GM19193 (cell line): Measurements from ENCODE around the gene NLRC5.

Experiments used
- POLR2A ChIP-seq: IDR thresholded peaks from 4 replicates; pipeline ENCODE4 v1.6.1; 2011; ENCODE audit not compliant: insufficient read depth, insufficient read length; ENCODE audit errors: extremely low read depth

The NLRC5 gene

DNA sequence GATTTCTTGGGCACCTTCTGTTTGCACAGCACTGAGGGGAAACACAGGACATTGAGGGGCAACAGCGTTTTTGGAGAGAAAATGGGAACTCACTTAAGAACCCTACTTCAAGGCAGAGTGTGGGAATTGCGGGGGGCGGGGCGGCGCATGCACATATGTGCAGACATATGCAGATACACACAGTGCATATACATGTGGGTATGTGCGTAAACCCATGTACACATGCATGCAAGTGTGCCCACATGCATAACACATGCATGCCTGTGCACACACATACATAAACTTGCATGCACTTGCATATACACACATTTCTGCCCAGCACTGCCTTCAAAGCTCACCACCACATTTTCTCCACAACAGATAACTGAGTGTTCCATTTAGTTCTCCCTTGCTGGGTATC is 32.4 kb downstream of the NLRC5 start:
- TF ChIP-seq POLR2A: no peak

DNA sequence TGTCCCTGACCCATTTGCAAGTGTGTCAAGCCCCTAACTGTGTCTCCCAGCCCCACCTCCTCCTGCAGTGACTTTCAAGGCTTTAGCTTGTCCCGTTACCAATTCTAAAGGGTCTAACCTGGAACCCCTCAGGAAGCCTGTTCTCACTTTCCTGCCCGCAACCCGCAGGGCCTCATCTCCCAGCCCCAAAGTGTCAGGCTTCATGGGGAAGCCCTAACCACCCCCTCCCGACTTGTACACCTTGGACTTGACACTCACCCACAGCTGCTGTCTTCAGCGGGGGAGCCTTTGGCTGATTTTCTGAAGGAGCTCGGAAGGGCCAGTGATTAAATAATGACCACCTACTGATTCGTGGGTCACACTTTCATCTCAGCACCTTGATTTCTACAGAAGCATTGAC is 33.1 kb downstream of the NLRC5 start:
- TF ChIP-seq POLR2A: no peak

DNA sequence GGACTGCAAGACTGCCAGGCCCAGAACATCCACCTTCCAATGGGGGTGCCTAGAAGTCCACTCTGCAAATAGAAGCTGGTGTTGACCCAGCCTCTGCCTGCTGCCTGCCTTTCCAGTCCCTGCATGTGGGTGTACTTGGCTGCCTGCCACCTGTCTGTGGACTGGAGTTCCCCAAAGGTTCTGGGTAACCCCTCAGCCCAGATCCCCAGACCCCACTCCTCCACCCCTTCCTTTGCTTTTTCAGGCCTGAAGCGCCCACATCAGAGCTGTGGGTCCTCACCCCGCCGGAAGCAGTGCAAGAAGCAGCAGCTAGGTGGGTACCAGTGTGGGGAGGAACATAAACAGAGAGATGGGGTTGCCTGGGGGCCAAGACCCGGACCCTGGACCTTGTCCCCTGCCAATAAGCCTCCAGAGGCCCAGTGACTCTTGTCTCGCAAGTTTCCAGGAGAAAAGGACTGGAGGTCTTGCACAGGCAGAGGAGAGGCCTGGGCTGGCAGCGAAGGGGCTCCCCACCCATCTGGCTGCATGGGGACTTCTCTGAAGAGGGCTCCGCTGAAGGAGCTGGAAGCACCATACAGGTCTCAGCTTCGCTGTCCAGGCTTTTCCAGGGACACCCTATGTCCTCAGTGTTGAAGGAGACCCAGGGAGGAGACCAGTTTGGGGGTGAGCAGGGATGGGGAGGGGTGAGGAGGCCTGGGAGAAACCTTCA is 34.3 kb downstream of the NLRC5 start:
- no peak for TF ChIP-seq POLR2A

DNA sequence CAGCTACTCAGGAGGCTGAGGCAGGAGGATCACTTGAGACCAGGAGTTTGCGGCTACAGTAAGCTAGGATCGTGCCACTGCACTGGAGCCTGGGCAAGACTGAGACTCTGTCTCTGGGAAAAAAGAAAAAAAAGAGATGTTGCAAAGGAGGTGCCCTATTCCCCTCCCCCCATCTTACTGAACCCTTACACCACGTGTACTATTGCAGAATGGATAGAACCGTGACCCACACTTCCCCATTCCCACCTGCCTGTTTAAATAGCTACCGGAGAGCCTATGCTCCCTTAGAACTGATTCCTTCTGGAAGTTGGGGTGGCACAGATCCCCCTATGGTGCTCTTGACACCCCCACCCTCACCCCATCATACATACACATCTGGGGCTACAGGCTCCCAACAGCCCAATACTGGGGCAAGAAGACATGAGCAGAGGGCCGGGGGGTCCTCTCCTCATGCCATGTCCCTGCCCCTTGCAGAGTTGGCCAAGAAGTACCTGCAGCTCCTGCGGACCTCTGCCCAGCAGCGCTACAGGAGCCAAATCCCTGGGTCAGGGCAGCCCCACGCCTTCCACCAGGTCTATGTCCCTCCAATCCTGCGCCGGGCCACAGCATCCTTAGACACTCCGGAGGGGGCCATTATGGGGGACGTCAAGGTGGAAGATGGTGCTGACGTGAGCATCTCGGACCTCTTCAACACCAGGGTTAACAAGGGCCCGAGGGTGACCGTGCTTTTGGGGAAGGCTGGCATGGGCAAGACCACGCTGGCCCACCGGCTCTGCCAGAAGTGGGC is 35.7 kb downstream of the NLRC5 start:
- no peak for TF ChIP-seq POLR2A

DNA sequence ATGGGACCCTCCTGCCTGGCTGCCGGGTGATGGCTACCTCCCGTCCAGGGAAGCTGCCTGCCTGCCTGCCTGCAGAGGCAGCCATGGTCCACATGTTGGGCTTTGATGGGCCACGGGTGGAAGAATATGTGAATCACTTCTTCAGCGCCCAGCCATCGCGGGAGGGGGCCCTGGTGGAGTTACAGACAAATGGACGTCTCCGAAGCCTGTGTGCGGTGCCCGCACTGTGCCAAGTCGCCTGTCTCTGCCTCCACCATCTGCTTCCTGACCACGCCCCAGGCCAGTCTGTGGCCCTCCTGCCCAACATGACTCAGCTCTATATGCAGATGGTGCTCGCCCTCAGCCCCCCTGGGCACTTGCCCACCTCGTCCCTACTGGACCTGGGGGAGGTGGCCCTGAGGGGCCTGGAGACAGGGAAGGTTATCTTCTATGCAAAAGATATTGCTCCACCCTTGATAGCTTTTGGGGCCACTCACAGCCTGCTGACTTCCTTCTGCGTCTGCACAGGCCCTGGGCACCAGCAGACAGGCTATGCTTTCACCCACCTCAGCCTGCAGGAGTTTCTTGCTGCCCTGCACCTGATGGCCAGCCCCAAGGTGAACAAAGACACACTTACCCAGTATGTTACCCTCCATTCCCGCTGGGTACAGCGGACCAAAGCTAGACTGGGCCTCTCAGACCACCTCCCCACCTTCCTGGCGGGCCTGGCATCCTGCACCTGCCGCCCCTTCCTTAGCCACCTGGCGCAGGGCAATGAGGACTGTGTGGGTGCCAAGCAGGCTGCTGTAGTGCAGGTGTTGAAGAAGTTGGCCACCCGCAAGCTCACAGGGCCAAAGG is 36.8 kb downstream of the NLRC5 start:
- no peak for TF ChIP-seq POLR2A

DNA sequence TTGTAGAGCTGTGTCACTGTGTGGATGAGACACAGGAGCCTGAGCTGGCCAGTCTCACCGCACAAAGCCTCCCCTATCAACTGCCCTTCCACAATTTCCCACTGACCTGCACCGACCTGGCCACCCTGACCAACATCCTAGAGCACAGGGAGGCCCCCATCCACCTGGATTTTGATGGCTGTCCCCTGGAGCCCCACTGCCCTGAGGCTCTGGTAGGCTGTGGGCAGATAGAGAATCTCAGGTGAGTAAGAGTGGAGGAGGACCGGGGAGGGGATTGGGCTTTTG is 37.4 kb downstream of the NLRC5 start:
- TF ChIP-seq POLR2A: peak; percentile 32

DNA sequence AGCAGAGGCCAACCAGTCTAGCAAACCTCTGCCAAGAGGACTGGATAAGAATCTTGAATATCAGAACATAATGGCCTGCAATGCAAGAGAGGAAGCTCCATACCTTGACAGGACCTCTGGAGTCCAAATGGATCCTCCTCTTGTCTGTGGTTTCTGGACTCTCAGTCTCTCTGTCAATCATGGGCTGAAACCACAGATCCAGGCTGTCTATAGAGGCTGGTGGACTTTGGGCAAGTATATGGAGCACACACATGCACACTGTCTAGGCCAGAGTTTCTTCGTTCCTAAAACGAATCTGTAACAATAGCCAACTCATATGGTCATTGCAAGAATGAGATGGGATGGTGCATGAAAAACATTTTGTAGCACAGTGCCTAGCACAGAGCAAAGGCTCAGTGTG is 37.7 kb downstream of the NLRC5 start:
- TF ChIP-seq POLR2A: no peak

DNA sequence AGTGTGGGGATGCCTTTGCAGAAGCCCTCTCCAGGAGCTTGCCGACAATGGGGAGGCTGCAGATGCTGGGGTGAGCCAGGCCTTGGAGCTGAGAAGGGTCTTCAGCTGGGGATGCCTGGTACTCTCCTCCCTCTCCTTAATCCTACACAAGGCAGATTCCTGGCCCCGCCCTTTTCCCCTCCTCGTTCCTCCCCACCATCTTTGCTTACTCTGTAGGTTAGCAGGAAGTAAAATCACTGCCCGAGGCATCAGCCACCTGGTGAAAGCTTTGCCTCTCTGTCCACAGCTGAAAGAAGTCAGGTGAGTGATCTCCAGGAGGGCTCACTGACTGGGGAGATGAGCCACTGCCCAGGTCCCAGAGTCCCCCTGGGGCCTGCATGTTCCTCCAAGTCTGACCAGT is 38.7 kb downstream of the NLRC5 start:
- no peak for TF ChIP-seq POLR2A

DNA sequence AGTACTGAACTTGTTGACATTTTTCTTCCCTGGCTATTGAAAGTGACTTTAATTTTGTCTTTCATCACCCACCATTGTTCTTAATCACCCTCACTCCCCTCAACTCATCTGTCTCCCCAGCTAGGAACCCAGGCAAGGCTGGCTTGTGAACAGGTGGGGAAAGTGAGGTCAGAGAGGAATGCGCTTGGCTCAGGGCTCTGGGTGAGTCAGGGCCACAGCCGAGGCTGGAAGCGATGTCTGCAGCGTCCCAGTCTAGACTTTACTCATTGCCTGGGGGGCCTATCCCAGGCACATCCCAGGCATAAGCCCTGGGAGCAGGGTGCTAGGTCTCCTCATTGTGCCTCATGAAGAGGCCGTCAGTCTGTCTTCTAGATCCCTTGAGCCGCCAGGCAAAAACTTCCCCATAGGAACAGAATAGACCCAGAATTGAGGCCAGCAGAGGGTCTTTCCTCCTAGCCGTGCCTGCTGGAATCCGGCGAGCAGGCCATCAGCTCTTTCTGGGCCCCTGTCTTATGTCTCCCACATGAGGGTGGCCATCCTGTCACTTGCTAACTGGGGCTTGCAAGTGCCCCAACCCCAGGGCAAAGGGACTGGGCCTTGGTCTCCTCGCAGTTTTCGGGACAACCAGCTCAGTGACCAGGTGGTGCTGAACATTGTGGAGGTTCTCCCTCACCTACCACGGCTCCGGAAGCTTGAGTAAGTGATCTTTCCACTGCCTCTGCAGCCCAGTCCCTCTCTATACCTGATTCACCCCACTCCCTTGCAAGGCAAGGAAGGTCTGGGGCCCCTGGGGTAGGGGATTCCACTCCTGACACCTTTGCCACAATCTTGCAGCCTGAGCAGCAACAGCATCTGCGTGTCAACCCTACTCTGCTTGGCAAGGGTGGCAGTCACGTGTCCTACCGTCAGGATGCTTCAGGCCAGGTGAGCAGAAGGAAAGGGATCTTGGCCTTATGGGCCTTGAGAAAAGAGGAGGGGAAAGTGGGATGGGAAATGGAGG is 40.1 kb downstream of the NLRC5 start:
- TF ChIP-seq POLR2A: no peak

DNA sequence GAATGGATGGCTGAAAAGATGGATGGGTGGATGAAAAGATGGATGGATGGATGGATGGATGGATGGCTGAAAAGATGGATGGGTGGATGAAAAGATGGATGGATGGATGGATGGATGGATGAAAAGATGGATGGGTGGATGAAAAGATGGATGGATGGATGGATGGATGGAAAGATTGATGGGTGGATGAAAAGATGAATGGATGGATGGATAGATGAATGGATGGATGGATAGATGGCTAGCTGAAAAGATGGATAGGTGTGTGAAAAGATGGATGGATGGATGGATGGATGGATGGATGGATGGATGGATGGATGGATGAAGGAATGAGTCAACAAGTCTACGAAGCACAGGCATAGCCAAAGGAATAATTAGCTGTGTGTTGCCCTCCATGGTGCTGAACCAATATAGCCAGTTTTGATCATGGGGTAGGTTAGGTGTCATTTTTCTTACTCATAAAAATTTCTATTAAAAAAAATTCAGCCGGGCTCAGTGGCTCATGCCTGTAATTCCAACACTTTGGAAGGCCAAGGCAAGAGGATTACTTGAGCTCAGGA is 41.1 kb downstream of the NLRC5 start:
- TF ChIP-seq POLR2A: no peak

DNA sequence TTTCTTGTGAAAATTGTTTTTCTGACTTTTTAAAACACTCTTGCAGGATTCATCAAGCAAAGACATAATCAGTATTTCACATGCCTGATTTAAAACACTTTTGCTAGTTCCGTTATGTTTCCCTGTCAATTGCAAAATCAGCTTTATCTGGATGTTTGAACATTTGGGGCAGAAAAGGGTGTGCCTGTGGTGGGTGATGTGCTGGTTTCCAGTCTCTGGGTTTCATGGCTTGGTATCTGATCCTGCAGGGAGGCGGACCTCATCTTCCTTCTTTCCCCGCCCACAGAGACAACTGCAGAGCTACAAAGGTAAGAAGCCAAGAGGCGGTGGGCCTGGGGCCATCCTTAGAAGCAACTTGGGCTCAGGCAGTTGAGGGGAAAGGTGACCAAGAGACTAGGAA is 41.8 kb downstream of the NLRC5 start:
- TF ChIP-seq POLR2A: no peak

DNA sequence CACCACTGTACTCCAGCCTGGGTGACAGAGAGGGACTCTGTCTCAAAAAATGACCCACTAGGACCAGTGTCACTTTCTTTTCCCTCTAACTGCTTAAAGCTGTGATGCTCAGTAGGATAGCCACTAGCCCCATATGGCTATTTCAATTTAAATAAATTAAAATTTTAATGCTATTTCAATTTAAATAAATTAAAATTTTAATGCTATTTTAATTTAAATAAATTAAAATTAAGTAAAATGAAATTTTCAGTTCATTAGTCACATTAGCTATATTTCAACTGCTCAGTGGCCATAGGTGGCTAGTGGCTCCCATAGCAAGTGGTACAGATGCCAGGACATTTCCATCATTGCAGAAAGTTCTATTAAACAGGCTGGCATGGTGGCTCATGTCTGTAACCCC is 43.0 kb downstream of the NLRC5 start:
- no peak for TF ChIP-seq POLR2A

DNA sequence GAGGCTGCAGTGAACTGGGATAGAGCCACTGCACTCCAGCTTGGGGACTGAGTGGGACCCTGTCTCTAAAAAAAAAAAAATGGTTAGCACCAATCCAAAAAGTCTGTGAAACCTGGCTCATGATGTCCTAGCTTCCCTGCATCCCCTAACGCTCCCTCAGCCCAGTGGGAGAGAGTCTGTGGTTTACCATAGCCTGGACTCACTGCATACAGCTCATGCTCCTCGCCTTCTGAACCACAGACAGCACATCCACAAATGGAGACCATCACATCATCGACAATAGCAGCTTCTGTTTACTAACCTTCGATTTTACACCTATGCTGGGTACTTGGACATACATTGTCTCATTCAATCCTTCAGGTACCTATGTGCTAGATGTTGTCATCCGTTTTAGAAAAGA is 43.6 kb downstream of the NLRC5 start:
- no peak for TF ChIP-seq POLR2A

DNA sequence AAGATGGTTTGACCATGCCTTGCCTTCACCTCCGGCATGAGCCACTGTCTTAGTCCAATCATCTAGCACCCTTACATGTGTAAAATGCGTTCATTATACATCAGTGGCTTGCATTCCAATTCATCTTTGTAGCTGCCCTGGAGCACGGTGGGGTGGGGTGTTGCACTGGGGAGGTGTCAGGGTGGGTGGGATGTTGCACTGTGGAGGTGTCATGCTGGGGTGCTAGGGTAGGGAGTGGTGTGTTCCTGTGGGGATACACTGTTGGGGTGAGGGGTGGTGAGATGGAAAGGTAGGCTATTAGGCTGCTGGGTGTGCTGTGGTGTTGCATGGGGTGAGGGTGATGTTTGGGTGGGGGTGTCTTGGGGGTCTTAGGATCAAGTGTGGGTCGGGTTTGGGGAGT is 47.0 kb downstream of the NLRC5 start:
- no peak for TF ChIP-seq POLR2A
